ENCODE measurements around the gene DUSP12.

DUSP12 gene

DNA sequence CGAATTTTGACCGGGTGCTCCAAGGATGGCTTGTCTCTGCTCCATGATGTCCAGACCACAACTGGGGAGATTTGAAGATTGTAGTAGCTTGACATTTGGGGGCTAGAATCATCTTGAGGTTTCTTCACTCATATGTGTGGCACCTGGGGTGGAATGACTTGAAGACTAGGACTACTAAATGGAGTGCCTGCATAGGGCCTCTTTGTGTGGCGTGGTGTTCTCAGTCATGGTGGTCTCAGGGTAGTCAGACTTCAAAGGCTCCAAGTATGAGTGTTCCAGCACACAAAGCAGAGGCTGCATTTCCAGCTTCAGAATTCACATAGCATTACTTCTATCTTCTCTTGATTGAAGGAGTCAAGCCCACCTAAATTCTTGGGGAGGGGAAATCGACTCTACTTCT lies 33.3 kb downstream of the DUSP12 start:
- no peak for TF ChIP-seq JUND (IDR thresholded peaks at IDR 0.05; ENCODE audit: low read depth)
- no peak for DNase-seq (ENCODE audit: low read depth in 1 of 2, low spot score in 1 of 2)
- in situ Hi-C loops (cut with HindIII; ENCODE audit: low pct_unique_long_range_greater_than_20kb, low sequenced_read_pairs) = no loop called here

GRCh38 chr1:161784968-161785367 lies 35.4 kb downstream of the DUSP12 start:
- TF ChIP-seq JUND (IDR thresholded peaks at IDR 0.05; ENCODE audit: low read depth) = no peak
- DNase-seq (ENCODE audit: low read depth in 1 of 2, low spot score in 1 of 2) = no peak
- in situ Hi-C loops (cut with HindIII; ENCODE audit: low pct_unique_long_range_greater_than_20kb, low sequenced_read_pairs) = no loop called here

DNA sequence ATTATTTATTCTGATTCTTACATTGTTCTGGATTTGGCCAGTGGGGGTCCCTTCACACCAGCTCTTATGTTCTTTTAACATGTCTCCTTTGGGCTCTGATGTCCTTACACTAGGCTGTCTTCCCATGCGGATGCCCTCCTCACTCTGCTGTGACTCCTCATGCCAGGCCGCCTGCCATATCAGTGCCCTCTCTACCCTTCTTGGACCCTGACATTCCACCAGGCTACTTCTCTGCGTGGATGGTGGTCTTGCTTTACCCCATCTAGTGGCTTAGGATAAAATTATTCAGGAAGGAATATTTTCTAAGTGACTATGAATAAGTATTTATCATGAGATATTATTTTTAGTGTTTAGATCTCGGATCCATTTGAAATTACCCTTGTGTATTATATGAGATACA lies 37.8 kb downstream of the DUSP12 start:
- no peak for DNase-seq (ENCODE audit: low read depth in 1 of 2, low spot score in 1 of 2)
- in situ Hi-C loops (cut with HindIII; ENCODE audit: low pct_unique_long_range_greater_than_20kb, low sequenced_read_pairs) = no loop called here
- no peak for TF ChIP-seq JUND (IDR thresholded peaks at IDR 0.05; ENCODE audit: low read depth)

DNA sequence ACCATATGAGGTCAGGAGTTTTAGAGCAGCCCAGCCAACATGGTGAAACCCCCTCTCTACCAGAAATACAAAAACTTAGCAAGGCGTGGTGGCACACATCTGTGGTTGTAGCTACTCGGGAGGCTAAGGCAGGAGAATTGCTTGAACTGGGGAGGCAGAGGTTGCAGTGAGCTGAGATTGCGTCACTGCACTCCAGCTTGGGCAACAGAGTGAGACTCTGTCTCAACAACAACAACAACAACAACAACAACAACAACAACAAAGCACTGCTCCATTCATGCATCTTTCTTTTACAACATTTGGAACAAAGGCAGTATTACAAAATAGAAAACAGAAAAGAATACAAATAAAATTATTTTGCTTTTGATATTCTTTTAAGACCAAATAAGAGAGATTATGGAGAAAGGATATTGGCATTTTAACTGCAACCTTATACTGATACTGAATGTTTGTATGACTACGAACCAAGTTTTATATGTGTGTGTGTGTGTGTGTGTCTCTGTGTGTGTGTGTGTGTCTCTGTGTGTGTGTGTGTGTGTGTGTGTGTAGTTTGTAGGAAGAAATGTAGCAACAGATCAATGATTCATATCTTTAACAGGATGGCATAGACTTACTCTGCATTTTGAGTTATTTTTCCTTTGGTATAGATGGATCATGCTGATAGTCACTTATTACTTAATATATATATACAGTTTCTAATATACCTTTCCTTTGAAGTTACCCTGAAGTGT lies 41.2 kb downstream of the DUSP12 start:
- no peak for TF ChIP-seq JUND (IDR thresholded peaks at IDR 0.05; ENCODE audit: low read depth)
- DNase-seq (ENCODE audit: low read depth in 1 of 2, low spot score in 1 of 2) = no peak
- in situ Hi-C loops (cut with HindIII; ENCODE audit: low pct_unique_long_range_greater_than_20kb, low sequenced_read_pairs) = no loop called here

GRCh38 chr1:161791904-161792655 lies 42.5 kb downstream of the DUSP12 start:
- no peak for TF ChIP-seq JUND (IDR thresholded peaks at IDR 0.05; ENCODE audit: low read depth)
- DNase-seq (ENCODE audit: low read depth in 1 of 2, low spot score in 1 of 2) = no peak
- in situ Hi-C loops (cut with HindIII; ENCODE audit: low pct_unique_long_range_greater_than_20kb, low sequenced_read_pairs) = no loop called here

- DNase-seq (ENCODE audit: low read depth in 1 of 2, low spot score in 1 of 2) = peak in 1 of 2 experiments; percentile 80
- TF ChIP-seq JUND (IDR thresholded peaks at IDR 0.05; ENCODE audit: low read depth) = no peak
- in situ Hi-C loops (cut with HindIII; ENCODE audit: low pct_unique_long_range_greater_than_20kb, low sequenced_read_pairs) = no loop called here
Observed at GRCh38 chr1:161792740-161793139, 43.2 kb downstream of the DUSP12 start.

DNA sequence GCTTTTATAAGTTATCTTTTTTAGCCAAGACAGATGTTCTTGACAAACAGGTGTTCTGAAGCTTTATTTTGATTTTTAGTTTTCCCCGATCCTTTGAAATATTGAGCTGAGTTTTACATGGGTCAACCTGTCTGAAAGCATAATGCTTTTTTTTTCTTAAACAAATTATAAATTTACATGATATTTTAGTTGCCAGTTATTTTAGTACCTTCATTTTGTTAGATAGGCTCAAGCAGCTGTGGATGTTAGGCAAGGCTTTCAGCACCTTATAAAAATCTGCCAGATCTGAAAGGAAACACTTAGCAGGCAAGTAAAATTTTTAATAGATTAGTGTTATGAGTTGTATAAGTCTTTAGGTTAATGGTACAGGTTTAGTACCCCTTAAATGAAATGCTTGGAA lies 50.2 kb downstream of the DUSP12 start:
- in situ Hi-C loops (cut with HindIII; ENCODE audit: low pct_unique_long_range_greater_than_20kb, low sequenced_read_pairs) = no loop called here
- TF ChIP-seq JUND (IDR thresholded peaks at IDR 0.05; ENCODE audit: low read depth) = no peak
- DNase-seq (ENCODE audit: low read depth in 1 of 2, low spot score in 1 of 2) = no peak

GRCh38 chr1:161801955-161802354 lies 52.4 kb downstream of the DUSP12 start:
- in situ Hi-C loops (cut with HindIII; ENCODE audit: low pct_unique_long_range_greater_than_20kb, low sequenced_read_pairs) = no loop called here

DNA sequence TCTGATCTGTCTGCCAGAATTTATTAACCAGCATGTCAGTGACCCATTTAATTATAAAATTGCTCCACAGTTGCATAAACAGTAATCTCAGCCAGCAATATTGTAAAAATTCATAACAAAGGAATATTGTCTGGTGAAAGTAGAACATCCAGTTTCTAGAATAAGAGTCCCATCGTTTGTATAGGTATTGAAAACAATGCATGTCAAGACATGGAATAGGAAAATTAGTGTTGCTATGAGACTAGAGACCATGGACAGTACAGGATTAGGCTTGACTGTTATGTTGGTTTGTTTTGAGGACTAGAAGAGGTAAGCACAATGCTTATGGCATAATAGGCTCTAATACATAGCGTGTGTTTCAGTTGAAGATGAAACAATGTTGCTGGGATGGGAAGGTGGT lies 53.6 kb downstream of the DUSP12 start:
- no peak for DNase-seq (ENCODE audit: low read depth in 1 of 2, low spot score in 1 of 2)
- in situ Hi-C loops (cut with HindIII; ENCODE audit: low pct_unique_long_range_greater_than_20kb, low sequenced_read_pairs) = no loop called here
- TF ChIP-seq JUND (IDR thresholded peaks at IDR 0.05; ENCODE audit: low read depth) = no peak

More at GRCh38 chr1:161801955-161802354, 52.4 kb downstream of the DUSP12 start:
- no peak for TF ChIP-seq JUND (IDR thresholded peaks at IDR 0.05; ENCODE audit: low read depth)
- DNase-seq (ENCODE audit: low read depth in 1 of 2, low spot score in 1 of 2) = no peak

DNA sequence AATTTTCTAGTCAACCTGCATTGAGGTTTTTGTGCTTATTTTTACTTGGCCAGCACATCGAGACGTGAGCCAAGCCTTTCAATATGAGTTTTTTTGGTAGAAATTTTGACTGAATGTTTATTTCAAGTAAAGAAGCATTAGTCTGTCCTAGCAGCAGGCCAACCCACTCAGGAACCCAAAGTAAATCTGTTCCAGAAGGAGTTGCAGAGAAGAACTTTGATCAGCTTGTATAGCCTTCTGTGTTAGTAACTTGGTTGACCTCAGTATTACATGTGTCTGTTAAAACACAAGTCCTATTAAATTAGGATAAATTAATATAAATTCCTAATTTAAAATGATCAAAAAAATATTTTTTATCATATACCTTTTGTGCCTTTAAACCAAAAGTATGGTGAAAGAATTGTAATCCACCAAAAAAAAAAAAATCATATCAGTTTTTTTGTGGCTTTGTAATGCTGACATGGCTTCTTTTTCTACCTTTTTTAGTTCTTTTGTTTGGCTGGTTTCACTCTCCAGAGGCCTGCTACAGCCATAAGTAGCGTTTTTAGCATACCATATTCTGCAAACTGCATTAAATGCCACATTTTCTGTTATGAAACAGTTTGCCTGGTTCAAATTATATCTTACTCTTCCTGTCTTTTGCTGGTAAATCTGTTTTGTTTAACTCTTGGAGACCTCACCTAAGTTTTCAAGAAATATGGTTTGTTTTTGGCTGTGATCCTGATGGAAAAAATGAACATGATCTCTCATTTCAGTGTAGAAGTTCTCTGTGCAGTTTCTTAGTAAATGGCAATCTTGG lies 56.0 kb downstream of the DUSP12 start:
- no peak for DNase-seq (ENCODE audit: low read depth in 1 of 2, low spot score in 1 of 2)
- in situ Hi-C loops (cut with HindIII; ENCODE audit: low pct_unique_long_range_greater_than_20kb, low sequenced_read_pairs) = no loop called here
- no peak for TF ChIP-seq JUND (IDR thresholded peaks at IDR 0.05; ENCODE audit: low read depth)

Measured in T47D (cell line).